GM15510 (cell line): ENCODE data around the gene B4GALT5.
A peak's percentile ranks its signal among the peaks of the same experiment; 100 is the strongest.

ENCODE experiments used
- POLR2A ChIP-seq: IDR thresholded peaks from 3 replicates; pipeline ENCODE4 v1.6.1; 2011; ENCODE audit warnings: borderline replicate concordance; ENCODE audit not compliant: insufficient read length; ENCODE audit errors: extremely low read depth

The B4GALT5 gene

GRCh38 chr20:49641683-49642656 is 71.7 kb downstream of the B4GALT5 start:
- no peak for TF ChIP-seq POLR2A

GRCh38 chr20:49637046-49637637 is 76.5 kb downstream of the B4GALT5 start:
- no peak for TF ChIP-seq POLR2A

GRCh38 chr20:49636447-49636846 is 77.2 kb downstream of the B4GALT5 start:
- TF ChIP-seq POLR2A, result no peak

- TF ChIP-seq POLR2A, result no peak
These were observed 77.8 kb downstream of the B4GALT5 start for GRCh38 chr20:49635866-49636265.

GRCh38 chr20:49635166-49635565 is 78.5 kb downstream of the B4GALT5 start:
- TF ChIP-seq POLR2A, result no peak

GRCh38 chr20:49634116-49634515 is 79.6 kb downstream of the B4GALT5 start:
- TF ChIP-seq POLR2A, result no peak

- no peak for TF ChIP-seq POLR2A
These were observed 80.0 kb downstream of the B4GALT5 start for GRCh38 chr20:49633643-49634042.

- no peak for TF ChIP-seq POLR2A
These were observed 80.7 kb downstream of the B4GALT5 start for GRCh38 chr20:49633023-49633422.

- no peak for TF ChIP-seq POLR2A
These were observed 81.7 kb downstream of the B4GALT5 start for GRCh38 chr20:49631856-49632418.

GRCh38 chr20:49631061-49631716 is 82.5 kb downstream of the B4GALT5 start:
- peak; percentile 17 for TF ChIP-seq POLR2A

- TF ChIP-seq POLR2A, result peak; percentile 15
These were observed 83.2 kb downstream of the B4GALT5 start for GRCh38 chr20:49630396-49630951.

- no peak for TF ChIP-seq POLR2A
These were observed 84.1 kb downstream of the B4GALT5 start for GRCh38 chr20:49629606-49630005.

GRCh38 chr20:49627329-49627761 is 86.3 kb downstream of the B4GALT5 start:
- no peak for TF ChIP-seq POLR2A

GRCh38 chr20:49624317-49624716 is 89.4 kb downstream of the B4GALT5 start:
- no peak for TF ChIP-seq POLR2A

- TF ChIP-seq POLR2A, result no peak
These were observed 91.4 kb downstream of the B4GALT5 start for GRCh38 chr20:49622243-49622642.
